Measurements from ENCODE around the gene U2AF1. TPM values are rescaled to one million over a fixed set of nuclear protein-coding genes. Genes with fewer than 3 reads are reported as not detected.
"Not testable (repeated sequence)": the region's sequence is repeated elsewhere in the genome, so short reads cannot be mapped to it uniquely, and the experiment has no call there.

Gene U2AF1, protein sequence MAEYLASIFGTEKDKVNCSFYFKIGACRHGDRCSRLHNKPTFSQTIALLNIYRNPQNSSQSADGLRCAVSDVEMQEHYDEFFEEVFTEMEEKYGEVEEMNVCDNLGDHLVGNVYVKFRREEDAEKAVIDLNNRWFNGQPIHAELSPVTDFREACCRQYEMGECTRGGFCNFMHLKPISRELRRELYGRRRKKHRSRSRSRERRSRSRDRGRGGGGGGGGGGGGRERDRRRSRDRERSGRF
- total RNA-seq: 10 to 100 TPM; 17.8 to 24.3 TPM

DNA sequence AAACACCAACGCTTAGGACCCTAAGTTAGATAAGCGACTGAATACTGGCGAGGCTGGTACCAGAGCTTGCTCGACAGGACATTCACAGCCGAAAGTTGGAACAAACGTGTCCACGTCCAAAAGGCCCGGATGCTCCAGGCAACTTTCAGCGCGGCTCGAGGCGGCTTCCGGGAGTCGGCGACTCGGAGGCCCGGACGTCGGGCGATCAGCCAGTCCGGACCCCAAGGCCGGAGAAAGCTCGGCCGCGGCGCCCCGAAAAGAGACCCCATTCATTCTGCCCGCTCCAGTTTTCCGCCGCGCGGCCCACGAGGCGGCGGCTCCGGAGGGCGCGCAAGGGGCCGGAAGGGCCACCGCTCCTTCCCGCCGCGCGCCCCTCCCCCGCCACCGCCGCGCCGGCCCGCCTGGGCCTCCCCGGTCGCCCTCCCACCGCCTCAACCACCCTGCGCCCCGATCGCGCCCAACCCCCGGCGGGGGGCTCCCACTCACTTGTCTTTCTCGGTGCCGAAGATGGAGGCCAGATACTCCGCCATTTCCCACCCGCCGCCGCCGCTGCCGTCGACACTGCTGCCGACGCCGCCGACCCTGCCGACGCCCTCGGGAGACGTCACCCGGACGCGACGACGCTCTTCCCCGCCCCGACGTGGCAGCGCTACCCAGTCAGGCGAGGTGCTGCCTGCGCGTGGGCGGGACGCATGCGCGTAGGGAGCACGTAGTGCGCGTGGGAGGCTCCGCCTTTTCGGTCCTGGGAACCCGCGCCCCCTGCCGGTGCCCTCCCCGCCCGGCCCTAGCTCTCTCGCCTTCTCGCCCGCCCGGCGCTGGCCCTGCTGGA lies at the start of gene U2AF1:
TSS of gene U2AF1 (minus strand) at position 606 of the 829 bp plus-strand sequence. CDS start at position 530, 76 bp downstream.
- H3K36me3 ChIP-seq, H3K9me3 ChIP-seq, H3K4me1 ChIP-seq, H3K27me3 ChIP-seq: not testable (repeated sequence)
- H3K4me3 ChIP-seq: peak within 1 kb of the TSS; percentile 57 to 64
- H3K27ac ChIP-seq: peak within 1 kb of the TSS in 1 of 2 donors; percentile 71
- DNase-seq (ENCODE audit: low spot score): peak; percentile 59

DNA sequence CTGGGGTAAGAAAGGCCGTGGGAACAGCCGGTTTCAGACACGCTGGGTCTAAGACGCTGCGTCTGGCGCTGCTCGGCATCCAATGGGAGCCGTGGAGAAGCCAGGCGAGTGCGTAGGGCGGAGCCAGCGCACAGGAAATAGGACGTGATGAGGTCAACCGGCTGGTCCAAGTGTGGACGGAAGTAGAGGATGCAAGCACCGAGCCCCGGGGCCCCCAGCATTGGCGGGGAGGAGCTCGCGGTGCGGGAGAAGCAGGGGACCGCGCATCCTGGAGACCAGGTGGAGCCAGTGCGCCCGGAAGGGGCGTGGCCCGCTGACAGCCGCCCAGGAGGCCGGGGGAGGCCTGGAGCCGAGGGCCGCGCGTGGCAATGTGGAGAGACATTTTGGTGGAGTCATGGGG lies 46.2 kb upstream of the U2AF1 start:
- H3K27me3 ChIP-seq; H3K27ac ChIP-seq; H3K4me3 ChIP-seq; H3K4me1 ChIP-seq; DNase-seq (ENCODE audit: low spot score); H3K9me3 ChIP-seq; H3K36me3 ChIP-seq: not testable (repeated sequence)

DNA sequence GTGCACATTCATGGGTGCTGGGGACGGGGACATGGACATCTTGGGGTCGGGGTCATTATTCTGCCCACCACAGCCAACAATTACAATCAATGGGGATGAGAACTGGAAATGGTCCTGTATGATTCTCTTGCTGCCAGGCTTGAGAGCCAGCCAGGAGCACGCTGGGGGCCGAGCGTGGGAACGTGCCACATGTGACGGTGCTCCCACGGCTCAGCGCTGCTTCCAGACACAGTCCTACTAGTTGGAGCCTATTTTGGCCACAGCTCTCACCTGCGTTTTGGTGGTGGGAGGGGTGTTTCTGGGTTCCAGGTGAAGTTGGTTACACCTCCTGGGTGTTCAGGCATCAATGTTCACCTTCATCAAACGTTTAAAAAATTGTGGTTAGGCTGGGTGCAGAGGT lies 42.0 kb upstream of the U2AF1 start:
- not testable (repeated sequence) for DNase-seq (ENCODE audit: low spot score); H3K9me3 ChIP-seq; H3K27ac ChIP-seq; H3K4me1 ChIP-seq; H3K36me3 ChIP-seq; H3K4me3 ChIP-seq; H3K27me3 ChIP-seq

DNA sequence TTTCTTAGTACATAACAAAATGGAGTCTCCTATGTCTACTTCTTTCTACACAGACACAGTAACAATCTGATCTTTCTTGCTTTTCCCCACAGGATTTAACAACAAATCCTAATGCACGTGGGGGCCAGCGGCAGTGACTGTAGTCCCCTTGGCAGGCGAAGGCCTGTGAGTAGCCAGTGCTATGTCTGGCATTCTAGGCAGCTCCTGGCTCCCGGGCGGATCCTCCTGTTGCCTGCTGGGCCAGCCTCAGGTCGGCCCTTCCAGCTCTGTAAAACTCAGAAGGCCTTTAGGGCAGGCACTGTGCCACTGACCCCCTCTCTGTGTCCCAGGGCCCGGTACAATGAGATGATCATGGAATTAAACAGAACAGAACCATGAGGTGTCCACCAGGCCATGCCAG lies 40.6 kb upstream of the U2AF1 start:
- DNase-seq (ENCODE audit: low spot score); H3K9me3 ChIP-seq; H3K36me3 ChIP-seq; H3K4me3 ChIP-seq; H3K4me1 ChIP-seq; H3K27ac ChIP-seq; H3K27me3 ChIP-seq: not testable (repeated sequence)

DNA sequence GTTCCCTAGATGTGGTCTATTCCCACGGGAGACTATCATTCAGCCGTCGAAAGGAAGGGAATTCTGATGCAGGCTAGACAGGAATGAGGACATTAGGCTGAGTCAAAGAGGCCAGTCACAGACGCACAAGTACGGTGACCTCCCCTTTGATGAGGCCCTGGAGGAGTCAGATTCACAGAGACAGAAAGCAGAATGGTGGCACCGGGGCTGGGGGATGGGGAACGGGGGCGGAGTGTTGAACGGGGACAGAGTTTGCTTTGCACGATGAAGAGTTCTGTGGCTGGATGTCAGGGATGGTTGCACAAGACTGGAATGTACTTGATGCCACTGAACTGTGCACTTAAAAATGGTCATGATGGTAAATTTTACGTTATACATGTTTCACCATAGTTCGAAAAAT lies 39.3 kb upstream of the U2AF1 start:
- DNase-seq (ENCODE audit: low spot score); H3K4me1 ChIP-seq; H3K27ac ChIP-seq; H3K9me3 ChIP-seq; H3K4me3 ChIP-seq; H3K36me3 ChIP-seq; H3K27me3 ChIP-seq: not testable (repeated sequence)

DNA sequence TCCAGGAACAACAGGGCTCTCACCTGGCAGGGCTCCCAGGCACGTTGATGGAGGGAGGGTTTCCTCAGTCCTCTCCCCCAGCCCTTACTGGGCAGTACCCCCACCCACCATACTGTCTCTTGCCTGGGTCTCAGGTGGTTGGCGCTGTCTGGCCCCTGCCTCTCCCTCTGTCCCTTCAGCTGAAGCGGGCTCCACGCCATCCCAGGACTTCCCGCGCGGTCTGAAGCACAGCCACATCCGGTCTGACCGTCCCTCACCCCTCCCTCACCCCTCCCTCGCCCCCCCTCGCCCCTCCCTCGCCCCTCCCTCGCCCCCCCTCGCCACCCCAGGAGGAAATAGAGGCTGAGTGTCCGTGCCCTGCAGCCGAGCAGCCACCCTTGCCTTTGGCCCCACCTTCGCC lies 34.0 kb upstream of the U2AF1 start:
- H3K27ac ChIP-seq; H3K4me3 ChIP-seq; H3K36me3 ChIP-seq; H3K9me3 ChIP-seq; H3K4me1 ChIP-seq; DNase-seq (ENCODE audit: low spot score); H3K27me3 ChIP-seq: not testable (repeated sequence)

DNA sequence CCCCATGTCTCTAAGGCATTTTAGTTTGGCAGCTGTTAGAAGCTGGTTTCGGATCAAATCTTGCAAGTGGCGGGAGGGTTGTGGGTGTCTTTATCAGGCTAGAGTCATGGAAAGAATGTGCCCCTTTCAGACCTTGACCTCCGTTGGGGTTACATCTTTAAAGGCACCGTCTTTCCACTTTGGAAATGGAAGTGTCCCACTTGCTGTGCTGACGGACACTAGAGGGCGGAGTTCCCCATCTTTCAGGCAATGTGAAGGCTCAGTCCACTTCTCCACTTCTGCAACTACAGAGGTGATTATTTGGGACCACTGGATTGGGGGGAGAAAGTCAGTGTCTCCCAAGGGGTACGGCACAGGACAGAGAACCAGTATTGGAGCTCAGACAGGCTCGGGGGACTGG lies 31.6 kb upstream of the U2AF1 start:
- not testable (repeated sequence) for H3K27ac ChIP-seq; H3K27me3 ChIP-seq; H3K4me3 ChIP-seq; DNase-seq (ENCODE audit: low spot score); H3K9me3 ChIP-seq; H3K36me3 ChIP-seq; H3K4me1 ChIP-seq

DNA sequence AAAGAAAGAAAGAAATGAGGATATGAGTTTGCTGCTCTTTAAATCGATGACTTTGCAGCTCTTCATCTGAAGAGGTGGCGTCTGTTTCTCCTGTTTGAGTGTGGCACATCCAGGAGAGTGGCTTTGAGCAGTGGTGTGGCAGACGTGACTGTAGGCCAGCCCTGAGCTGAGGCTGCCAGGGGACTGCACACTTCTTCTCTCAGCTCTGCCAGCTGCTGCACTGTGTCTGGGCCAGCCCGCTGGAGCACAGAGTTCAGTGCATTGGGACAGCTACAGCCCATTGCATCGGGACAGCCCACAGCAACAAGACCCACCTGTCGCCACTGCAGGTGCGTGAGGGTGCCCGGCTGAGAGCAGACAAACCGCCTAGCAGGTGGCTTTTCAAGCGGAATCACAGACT lies 27.1 kb upstream of the U2AF1 start:
- not testable (repeated sequence) for H3K36me3 ChIP-seq; DNase-seq (ENCODE audit: low spot score); H3K27ac ChIP-seq; H3K9me3 ChIP-seq; H3K27me3 ChIP-seq; H3K4me1 ChIP-seq; H3K4me3 ChIP-seq

DNA sequence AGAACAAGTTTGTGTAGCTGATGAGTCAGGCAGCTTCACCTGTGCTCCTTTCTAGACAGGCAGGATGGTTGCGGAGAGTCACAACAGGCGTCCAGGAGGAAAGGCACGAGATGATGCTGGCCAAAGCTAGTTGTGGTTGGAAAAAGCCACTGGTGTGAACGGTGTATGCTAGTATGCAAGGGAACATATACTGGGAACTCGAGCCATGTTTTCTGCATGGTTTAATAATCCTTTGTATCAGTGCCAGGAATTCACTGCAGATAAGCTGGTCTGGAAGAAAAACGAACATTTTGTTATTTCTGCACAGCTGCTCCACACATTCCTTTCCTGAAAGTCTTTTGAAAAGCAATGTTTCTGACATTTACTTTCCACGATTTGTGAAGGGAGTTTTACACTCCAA lies 22.7 kb upstream of the U2AF1 start:
- DNase-seq (ENCODE audit: low spot score); H3K27me3 ChIP-seq; H3K4me3 ChIP-seq; H3K4me1 ChIP-seq; H3K9me3 ChIP-seq; H3K36me3 ChIP-seq; H3K27ac ChIP-seq: not testable (repeated sequence)

DNA sequence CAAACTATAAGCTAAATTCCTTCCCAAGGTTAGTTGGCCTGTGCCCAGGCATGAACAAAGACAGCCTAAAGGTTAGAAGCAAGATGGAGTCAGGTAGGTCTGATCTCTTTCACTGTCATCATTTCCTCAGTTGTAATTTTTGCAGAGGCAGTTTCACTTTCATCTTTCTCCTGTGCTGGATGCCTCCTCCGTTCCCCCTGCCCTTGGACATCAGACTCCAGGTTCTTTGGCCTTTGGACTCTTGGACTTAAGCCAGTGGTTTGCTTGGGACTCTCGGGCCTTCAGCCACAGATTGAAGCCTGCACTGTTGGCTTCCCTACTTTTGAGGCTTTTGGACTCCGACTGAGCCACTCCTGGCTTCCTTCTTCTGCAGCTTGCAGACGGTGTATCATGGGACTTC lies 8.6 kb upstream of the U2AF1 start:
- not testable (repeated sequence) for H3K27me3 ChIP-seq; H3K27ac ChIP-seq; H3K4me1 ChIP-seq; H3K36me3 ChIP-seq; DNase-seq (ENCODE audit: low spot score); H3K4me3 ChIP-seq; H3K9me3 ChIP-seq

DNA sequence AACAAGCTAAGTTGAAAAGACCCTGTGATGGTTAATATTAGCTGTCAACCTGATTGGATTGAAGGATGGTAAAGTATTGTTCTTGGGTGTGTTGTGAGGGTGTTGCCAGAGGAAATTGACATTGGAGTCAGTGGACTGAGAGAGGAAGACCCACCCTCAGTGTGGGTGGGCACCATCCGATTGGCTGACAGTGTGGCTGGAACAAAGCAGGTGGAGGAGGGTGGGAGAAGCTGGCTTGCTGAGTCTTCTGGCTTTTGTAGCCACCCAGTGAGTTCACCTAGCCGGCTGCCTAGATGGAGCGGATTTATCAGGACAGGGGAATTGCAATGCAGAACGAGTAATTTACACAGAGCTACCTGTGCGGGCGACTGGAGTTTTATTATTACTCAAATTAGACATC lies 7.1 kb upstream of the U2AF1 start:
- H3K9me3 ChIP-seq; H3K4me3 ChIP-seq; DNase-seq (ENCODE audit: low spot score); H3K27ac ChIP-seq; H3K27me3 ChIP-seq; H3K4me1 ChIP-seq; H3K36me3 ChIP-seq: not testable (repeated sequence)

DNA sequence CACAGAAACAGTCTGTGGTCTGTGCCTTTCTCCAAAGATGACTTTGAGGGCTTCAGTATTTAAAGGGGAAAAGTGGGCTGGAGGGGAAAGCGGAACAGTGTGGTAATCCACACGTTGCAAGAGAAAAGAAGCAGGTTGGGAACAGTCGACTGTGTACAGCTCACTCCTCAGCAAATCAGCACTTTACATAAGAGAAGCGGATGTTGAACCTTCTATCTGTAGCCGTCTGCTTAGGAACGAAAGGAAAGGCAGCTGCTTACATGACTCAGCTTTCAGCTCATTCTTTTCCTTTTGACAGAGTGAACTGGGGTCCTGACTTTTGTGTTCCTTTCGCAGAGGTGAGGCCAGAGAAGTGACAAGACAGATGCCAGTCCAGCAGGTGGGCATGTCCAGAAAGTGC lies 1.6 kb upstream of the U2AF1 start:
- H3K27me3 ChIP-seq; H3K9me3 ChIP-seq; H3K27ac ChIP-seq; H3K36me3 ChIP-seq; DNase-seq (ENCODE audit: low spot score); H3K4me1 ChIP-seq; H3K4me3 ChIP-seq: not testable (repeated sequence)

DNA sequence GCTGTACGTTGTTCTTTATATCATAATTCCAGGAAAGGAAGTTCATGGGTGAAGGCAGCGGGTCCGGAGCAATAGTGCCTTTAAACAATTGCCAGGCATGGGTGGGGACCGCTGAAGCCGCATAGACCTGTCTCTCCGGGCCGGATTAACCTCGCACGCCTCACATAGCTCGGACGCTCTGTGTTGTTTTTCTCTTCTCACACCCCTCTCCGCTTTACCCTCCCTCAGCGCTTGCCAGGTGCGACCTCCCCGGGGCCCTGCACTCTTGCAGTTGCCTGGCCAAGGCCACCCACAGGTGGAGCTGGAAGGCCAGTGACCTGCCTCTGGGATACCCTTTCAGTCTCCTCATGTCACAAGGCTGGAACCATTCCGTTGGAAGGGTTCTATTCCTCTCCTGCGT lies 807 bp upstream of the U2AF1 start:
- not testable (repeated sequence) for H3K9me3 ChIP-seq; H3K27ac ChIP-seq; DNase-seq (ENCODE audit: low spot score); H3K4me1 ChIP-seq; H3K27me3 ChIP-seq; H3K4me3 ChIP-seq; H3K36me3 ChIP-seq

DNA sequence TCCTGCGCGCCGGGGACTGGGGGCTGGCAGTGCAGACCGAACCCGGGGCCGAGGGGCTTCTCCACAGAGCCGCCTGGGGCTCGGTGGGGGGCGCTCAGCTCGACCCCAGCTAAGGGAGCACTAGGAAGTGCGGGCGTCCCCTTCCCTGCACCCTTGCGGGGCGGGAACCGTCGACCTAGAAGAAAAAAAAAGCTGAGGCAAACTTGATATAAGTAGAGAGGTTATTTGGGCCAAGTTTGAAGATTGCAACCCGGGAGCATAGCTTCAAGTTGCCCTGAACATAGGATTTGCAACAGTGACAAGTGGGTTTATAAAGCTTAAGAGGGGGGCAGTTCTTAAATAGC lies 396 bp upstream of the U2AF1 start:
- DNase-seq (ENCODE audit: low spot score); H3K9me3 ChIP-seq: not testable (repeated sequence)

DNA sequence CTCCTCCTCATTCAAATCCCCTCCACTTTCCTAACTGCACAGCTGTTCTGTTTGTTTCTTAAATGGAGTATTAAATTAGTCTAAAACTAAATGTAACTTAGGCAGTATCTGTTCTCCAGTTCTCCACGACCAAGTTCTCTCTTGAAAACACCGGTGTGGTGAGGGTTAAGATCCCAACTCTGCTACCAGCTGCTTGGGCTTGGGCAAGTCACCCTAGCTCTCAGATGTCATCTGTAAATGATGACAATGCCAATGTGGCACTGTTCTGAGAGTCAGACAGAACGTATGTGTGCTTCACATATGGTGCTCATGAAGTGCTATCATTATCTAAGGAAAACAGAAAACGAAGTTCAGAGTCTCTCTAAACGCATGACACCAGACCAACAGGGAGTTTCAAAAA lies 2.7 kb downstream of the U2AF1 start:
- not testable (repeated sequence) for H3K4me1 ChIP-seq; H3K27ac ChIP-seq; H3K27me3 ChIP-seq; H3K9me3 ChIP-seq; H3K36me3 ChIP-seq; DNase-seq (ENCODE audit: low spot score); H3K4me3 ChIP-seq

More for the DNA sequence above, 396 bp upstream of the U2AF1 start:
- not testable (repeated sequence) for H3K4me1 ChIP-seq, H3K27ac ChIP-seq, H3K36me3 ChIP-seq, H3K27me3 ChIP-seq, H3K4me3 ChIP-seq

All from right atrium auricular region (tissue), 2 donors.